ENCODE measurements around the gene SYTL4.
"Not testable (repeated sequence)": the region's sequence is repeated elsewhere in the genome, so short reads cannot be mapped to it uniquely, and the experiment has no call there.

Gene SYTL4

GRCh38 chrX:100731441-100732281 is at the start of gene SYTL4:
TSS of gene SYTL4 (minus strand) at chrX:100732121. CDS start at chrX:100702037, 30,084 bp downstream.
- DNase-seq: peak in 1 of 2 donors; percentile 1

DNA sequence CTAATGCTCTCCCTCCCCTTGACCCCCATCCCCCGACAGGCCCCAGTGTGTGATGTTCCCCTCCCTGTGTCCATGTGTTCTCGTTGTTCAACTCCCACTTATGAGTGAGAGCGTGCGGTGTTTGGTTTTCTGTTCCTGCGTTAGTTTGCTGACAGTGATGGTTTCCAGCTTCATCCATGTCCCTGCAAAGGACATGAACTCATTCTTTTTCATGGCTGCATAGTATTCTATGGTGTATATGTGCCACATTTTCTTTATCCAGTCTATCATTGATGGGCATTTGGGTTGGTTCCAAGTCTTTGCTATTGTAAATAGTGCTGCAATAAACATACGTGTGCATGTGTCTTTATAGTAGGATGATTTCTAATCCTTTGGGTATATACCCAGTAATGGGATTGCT is 37.5 kb upstream of the SYTL4 start:
- not testable (repeated sequence) for DNase-seq

DNA sequence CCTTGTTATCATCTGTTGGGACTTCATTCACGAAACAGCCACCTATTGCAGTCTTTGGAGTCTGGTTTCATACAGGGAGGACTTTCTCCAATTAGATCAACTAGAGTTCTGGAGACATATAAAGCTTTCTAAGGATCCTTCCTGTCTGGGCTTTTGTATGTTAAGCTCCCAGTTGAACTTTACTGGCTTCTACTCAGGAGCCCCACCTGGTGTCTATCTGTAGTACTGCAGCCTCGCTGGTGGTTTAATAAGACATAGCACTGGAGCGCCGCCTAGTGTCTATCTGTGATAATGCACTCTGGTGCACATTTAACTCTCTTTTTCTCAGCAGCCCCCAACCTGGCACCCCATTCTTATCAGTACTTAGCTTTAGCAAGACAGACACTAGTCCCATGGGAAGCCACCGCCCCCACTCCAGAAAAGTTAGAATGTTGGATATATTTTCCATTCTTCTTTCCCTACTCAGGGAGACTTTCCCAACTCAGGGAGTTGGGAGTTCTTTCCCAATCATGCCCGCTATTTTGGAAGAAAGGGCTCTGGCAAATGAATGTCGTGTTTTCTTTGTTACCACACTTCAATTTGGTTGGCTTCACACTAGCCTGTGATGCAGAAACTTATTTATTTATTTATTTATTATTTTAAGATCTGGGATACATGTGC is 36.9 kb upstream of the SYTL4 start:
- peak; percentile 35 to 93 for DNase-seq

DNA sequence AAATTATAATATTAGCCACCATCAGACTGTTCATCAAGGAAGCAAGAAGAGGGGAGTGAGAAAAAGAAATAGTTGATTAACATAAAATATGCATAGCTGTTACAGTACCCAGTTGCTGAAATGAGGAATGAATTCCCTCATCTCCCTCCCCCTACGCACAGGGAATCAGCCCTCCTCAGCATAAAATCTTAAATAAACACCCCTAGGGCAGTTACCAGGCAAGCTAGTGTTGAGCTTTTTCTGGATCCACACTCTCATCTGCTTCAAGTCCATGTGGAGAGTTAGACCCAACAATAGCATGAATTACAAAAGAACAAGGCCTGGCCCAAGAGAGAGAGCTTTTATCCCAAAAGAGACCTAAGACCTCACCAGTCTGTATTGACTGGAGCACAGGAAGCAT is 19.0 kb upstream of the SYTL4 start:
- DNase-seq: no peak

- no peak for DNase-seq
Observed at GRCh38 chrX:100748108-100748507, 16.2 kb upstream of the SYTL4 start.

DNA sequence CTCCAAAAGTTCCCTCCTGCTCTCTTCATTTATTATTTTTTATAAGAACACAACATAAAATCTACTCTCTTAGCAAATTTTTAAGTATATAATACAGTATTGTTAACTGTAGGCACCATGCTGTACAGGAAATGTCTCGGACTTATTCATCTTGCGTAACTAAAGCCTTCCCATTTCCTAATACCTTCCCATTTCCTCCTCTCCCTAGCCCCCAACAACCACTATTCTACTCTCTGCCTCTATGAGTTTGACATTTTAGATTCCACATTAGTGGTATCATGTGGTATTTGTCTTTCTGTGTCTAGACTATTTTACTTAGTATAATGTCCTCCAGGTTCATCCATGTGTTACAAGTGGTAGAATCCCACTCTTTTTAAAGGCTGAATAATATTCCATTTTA is 15.8 kb upstream of the SYTL4 start:
- DNase-seq: no peak

DNA sequence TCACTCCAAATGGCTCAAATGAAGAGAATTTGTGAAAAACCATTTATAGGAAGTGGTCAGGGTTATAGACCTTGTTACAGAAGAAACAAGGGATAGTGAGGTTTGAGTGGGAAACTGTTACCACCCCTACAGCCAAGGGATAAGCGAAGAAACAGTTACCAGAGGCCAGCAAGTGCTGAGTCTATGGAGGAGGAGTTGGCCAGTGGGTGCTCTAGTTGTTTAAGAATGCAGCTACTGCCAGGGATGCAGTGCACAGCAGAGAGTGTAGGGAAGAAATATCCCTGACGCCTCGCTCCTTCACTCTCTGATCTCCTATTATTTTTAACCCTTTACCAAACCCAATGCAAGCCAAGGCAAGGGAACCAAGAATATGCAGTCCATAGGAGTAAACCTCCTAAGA is 15.2 kb upstream of the SYTL4 start:
- no peak for DNase-seq

GRCh38 chrX:100745806-100746537 is 14.1 kb upstream of the SYTL4 start:
- no peak for DNase-seq

DNA sequence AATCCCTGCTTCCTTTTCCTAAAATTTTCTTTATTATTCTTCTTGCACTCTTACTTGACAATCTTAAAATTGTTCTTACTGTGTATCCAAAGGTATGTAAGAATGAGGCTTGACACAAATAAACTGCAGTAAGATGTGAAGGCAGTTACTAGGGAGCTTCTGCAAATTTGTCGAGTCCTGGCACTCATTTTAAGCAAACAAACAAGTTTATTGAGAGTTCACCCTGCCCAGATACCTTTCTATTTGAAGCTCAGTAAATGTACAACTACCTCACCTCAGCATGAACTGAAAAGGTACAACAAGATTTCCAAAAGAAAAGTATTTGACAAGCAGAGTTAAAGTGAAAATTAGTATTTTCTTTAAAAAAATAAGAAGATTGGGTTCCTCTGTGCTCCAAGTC is 13.3 kb upstream of the SYTL4 start:
- DNase-seq: no peak

DNA sequence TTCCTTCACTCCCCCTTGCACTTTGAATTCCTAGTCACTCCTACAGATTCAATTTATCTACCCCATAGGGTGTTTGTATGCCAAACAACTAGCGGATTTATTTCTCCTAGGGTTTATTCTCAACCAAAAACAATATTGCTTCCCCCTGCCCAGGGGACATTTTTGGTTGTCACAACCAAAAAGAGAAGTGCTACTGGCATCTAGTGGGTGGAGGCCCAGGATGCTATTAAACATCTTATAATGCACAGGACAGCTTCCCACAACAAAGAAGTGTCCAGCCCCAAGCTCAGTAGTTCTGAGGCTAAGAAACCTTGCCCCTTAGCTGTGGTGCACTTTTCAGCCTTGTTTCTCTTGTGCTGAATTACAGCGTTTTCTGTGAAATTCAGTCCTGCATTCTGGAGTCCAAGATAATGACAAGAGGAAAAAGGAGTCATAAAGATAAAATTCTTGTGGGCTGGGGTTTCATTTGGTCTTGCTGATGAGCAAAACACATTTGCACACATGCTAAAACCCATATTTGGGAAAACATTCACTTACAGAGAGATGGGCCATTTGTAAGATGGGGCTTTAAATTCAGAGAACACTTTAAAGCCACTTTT is 11.2 kb upstream of the SYTL4 start:
- no peak for DNase-seq

DNA sequence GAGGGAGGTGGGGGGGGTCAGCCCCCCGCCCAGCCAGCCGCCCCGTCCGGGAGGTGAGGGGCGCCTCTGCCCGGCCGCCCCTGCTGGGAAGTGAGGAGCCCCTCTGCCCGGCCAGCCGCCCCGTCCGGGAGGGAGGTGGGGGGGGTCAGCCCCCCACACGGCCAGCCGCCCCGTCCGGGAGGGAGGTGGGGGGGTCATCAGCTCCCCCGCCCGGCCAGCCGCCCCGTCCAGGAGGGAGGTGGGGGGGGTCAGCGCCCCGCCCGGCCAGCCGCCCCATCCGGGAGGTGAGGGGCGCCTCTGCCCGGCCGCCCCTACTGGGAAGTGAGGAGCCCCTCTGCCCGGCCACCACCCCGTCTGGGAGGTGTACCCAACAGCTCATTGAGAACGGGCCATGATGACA is 7.9 kb downstream of the SYTL4 start:
- not testable (repeated sequence) for DNase-seq

DNA sequence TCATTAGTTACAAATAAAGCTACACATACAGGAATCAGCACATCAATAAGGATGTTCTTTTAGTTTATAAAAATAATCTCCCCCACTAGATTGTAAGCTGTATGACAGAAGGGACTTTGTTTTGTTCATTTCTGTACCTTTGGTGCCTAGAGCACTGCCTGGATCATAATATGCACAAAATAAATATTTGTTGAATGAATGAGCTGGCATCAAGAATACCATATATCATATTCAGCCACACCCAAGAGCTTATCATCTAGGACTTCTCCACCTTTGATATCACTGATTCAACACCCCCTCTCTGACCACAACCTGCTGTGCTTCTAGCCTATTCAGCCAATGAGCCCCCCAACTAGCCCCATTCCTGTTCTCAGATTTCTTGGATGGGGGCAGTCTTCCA is 10.6 kb downstream of the SYTL4 start:
- DNase-seq: no peak

DNA sequence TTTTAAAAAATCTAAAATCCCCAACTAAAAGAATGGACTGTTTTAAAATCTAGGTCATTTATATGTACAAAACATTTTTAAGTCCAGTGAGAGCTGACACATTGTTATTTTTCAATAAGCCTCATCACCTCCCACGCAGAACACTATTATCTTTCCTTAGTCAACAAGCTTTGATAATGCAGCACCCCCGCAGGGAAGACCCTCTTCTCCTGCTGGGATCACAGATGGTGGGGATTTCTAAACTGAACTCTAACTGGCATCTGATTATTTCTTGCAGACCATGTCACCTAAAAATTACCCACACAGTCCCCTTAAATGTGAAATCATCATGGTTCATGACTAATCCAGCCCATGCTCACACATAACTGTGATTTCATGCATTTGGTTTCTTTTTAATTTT is 11.6 kb downstream of the SYTL4 start:
- no peak for DNase-seq

DNA sequence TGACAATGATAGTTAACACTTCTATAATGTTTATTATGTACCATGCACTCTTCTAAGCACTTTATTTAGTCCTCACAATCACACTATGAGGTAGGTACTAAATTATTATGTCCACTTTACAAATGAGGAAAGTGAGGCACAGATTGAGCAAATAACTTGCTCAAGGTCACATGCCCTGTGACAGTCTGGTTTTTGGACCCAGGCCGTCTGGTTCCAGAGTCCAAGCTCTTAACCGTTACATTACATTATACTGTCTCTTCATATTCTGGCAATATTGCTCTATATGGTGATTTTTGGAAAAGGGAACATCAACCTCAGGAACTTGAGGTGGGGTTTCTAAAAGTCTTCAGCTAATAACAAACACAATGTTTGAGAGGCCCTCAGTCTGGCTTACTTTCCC is 12.8 kb downstream of the SYTL4 start:
- no peak for DNase-seq

DNA sequence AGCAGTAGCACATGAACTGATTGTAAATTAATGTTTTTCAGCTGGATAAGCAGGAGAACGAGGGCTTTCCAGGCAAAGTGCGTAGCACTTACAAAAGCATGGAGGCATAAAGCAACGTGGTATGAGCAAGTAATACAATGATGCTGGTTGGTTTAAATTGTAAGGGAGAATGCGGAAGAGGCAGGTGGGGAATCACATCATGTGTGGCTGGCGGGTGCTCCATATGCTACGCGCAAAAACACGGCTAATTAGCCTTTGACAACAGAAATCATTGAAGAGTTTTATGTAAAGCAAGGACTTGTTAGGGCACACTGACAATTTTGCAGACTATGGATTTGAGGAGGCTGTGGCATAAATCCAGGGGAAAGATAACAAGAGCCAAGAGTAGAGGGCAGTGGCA is 14.6 kb downstream of the SYTL4 start:
- no peak for DNase-seq

GRCh38 chrX:100710816-100711215 is 21.1 kb downstream of the SYTL4 start:
- no peak for DNase-seq

DNA sequence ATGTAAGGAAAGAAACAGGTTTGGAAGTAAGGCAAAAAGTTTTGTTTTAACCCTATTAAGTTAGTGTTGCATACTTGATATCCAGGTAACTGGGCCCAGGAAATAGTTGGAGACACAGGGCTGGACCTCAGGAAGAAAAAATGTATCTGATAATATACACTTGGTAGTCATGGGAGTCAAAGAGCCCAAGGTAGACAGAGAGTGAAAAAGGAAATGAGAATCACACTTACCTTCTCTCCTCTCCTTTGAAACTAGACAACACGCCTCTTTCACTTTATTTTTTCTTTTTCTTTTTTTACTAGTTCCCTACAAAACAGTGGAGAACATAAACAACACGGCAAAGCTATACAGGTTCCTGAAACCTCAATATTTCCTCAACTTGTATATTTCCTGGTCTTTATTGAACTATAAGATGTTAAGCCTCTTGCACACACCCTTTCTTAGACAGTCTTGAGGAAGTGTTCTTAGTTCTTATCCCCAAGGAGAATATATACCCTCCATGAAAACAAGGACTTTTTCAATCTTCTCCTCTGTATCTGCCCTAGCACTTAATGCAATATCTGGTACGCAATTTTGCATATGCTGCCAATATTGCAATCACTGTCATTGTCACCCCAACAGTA is 27.2 kb downstream of the SYTL4 start:
- DNase-seq: no peak

DNA sequence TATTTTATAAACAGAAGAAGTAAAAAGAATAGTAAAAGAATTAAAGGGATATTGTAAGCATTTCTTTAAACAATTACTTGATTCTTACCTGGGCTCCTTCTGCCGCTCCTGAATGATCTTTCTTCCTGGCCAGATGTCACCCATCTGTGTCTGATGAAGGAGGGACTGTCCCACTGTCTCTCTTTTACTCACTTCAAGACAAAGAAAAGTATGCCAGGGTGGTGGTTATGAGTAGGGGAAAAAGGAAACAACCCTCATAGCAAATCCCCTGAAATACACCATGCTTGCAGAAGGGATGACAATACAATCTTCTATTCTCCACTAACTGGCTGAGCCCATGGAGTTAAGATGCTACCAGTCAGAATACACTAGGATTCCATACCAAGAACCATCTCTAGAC is 31.1 kb downstream of the SYTL4 start:
- no peak for DNase-seq

DNA sequence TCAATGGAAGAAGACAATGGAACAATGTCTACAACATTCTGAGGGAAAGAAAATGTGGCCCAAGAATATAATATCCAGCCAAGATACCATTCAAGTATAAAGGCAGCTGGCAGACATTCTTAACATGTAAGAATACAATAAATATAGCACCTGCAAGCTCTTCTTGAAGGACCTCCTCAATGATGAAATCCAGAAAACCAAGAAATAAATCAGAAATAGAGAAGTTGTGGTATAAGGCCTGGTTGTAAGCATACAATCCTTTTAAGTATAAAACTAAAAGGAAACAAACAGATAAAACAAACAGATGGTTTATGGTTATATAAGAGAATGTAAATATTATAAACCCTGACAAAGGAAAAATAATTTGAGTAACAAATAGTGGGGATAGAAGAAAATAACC is 33.4 kb downstream of the SYTL4 start:
- no peak for DNase-seq

DNA sequence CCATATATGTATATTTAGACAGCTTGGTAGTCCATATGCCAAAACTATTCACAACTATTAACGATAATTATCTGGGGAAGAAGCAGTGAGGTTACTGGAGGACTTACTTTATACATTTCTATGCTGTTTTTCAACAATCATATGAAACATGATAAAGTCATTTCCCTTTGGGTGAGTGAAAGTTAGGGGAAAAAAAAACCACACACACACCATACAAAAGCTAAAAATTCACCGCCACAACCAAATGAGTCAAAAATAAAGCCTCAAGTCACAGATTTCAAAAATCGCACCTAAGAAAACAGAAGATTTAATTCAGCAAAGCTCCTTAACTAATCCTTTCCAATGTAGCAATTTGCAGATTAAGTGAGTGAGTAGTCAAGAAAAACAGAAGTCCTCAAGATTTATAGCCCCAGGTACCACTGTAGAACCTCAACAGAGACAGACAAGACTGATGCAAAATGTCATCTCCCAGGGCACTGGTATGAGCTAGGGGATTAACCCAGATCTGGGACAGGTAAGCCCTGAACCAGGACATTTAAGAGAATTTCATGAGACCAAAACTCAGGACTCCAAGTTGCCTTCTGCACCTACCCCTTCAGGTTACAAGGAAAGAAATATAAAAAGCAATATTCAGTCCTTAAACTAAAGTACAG is 35.1 kb downstream of the SYTL4 start:
- no peak for DNase-seq

DNA sequence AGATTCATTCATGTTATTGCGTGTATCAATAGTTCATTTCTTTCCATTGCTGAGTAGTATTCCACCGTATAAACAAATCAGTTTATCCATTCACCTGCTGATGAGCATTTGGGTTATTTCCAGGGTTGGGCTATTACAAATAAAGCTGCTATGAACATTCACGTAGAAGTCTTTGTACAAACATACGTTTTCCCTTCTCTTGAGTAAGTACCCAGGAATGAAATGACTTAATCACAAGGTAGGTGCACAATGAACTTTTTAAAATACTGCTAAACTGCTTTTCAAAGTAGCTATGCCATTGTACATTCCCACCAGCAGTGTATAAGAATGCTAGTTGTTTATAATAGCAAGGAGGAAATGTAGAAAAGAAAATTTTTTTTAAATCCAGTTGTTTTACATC is 35.9 kb downstream of the SYTL4 start:
- DNase-seq: no peak

DNA sequence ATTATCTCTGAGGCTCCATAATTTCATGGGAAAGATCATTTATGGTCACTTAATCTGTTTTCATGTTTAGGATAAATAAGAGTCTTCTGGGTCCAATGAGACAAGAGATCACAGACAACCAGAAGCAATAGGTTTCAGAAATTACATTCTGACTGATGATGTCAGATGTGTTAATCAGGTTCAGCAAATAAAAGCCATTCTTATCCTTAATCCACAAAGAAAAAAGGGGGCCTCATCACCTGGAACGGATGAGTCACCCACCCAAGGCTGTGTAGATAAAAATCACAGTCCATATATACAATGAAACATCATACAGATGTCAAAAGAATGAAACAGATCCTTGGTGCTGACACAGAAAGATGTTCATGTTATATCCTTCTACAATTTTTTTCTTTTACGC is 36.6 kb downstream of the SYTL4 start:
- no peak for DNase-seq

Data from inflammatory macrophage treated with lipopolysaccharide for 1 hour (primary cell).